HUES6 (cell line): ENCODE data around the gene UBE2G2.
"Not testable (repeated sequence)": the region's sequence is repeated elsewhere in the genome, so short reads cannot be mapped to it uniquely, and the experiment has no call there.

Source experiments
- H3K27ac ChIP-seq: 2 replicates; pipeline ENCODE4 v1.7.0; 2013; ENCODE audit warnings: low read depth, mild to moderate bottlenecking, low read length, inconsistent platforms
- H3K27me3 ChIP-seq: 2 replicates; pipeline ENCODE4 v1.6.1; 2013; ENCODE audit warnings: low read length; ENCODE audit not compliant: control insufficient read depth, insufficient read depth
- H3K36me3 ChIP-seq: 2 replicates; pipeline ENCODE4 v1.6.1; 2013; ENCODE audit warnings: low read length; ENCODE audit not compliant: control insufficient read depth, insufficient read depth
- H3K4me1 ChIP-seq: 2 replicates; pipeline ENCODE4 v1.6.1; 2013; ENCODE audit warnings: low read length; ENCODE audit not compliant: control insufficient read depth, insufficient read depth
- H3K4me3 ChIP-seq: 2 replicates; pipeline ENCODE4 v1.5.1; 2013; ENCODE audit warnings: low read depth, low read length
- H3K9ac ChIP-seq: one replicate; pipeline ENCODE4 v1.6.1; 2013; ENCODE audit warnings: mild to moderate bottlenecking, low read length
- H3K9me3 ChIP-seq: 2 replicates; pipeline ENCODE4 v1.6.1; 2013; ENCODE audit warnings: low read depth, low read length; ENCODE audit not compliant: control insufficient read depth, insufficient read depth

The UBE2G2 gene

DNA sequence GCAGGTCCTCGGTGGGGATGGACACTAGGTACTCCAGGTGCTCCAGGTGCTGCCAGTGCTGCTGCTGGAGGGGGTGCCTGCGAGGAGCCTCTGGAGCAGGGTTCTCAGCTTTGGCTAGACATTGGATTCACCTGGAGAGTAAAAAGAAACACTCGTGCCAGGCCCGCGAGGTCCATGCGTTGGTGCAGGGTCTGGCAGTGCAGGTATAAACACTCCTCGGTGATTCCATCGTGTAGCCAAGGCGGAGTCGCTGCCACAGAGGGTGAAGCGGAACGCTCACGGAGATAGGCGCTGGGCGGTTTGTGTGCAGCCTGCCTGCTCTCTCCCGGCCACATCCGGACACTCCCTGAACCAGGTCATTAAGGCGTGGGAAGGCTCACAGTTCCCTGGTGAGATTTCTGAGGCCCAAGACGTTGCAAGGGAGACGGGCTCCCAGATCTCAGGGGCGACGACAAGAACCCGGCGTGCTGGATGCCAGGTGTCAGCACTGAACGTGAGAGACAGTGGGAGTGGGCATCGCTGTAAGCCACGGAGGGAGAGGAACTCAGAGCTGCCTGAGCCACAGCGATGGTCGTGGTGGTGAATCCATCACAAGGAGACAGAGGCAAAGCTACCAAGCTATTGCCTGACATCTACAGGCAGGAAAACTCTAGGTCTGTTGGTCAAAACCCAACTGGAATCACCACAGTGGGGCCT lies 33.5 kb upstream of the UBE2G2 start:
- no peaks in the 10 kb centered on the region for H3K36me3 ChIP-seq
- H3K4me3 ChIP-seq: no peak overlapping the region
- peaks cover 11% of the 10 kb centered on the region; the same call in 1 of the 2 replicates for H3K4me1 ChIP-seq
- H3K27me3 ChIP-seq: no peaks in the 10 kb centered on the region
- H3K27ac ChIP-seq: no peak overlapping the region
- H3K9ac ChIP-seq: no peak overlapping the region
- peaks cover under 1% of the 10 kb centered on the region; the same call in 1 of the 2 replicates for H3K9me3 ChIP-seq

DNA sequence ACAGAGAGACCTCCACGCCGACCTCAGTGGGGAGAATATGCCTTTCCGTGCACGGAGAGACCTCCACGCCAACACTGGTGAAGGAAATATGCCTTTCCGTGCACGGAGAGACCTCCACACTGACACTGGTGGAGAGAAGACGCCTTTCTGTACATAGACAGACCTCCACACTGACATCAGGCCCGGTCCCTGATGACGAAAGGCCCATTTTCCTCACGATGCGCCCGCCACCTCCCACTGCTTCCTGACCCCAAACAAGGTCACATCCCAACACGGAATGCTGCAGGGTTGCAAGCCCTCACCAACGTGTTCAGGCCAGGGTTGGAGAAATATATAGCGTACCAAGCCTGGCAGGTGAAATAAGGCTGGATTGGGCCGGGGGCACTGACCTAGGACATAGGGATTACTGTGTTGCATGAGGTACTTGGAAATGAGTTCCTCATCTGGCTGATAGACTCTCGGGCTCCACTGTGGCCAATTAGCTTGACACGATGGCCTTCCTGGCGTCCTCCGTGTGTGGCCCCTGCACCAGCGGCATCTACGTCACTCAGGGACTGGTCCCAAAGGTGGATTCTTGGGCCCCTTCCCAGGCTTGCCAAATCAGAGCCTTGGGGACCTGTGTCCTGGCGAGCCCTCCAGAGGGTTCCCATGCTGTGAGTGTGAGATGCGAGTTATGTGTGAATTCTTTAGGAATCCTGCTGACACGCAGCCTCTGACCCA lies 32.8 kb upstream of the UBE2G2 start:
- H3K9me3 ChIP-seq: peaks cover 7% of the 10 kb centered on the region; the same call in 1 of the 2 replicates
- H3K4me3 ChIP-seq: no peak overlapping the region
- no peak overlapping the region for H3K9ac ChIP-seq
- H3K27me3 ChIP-seq: no peaks in the 10 kb centered on the region
- peaks cover 11% of the 10 kb centered on the region; the same call in 1 of the 2 replicates for H3K4me1 ChIP-seq
- H3K36me3 ChIP-seq: no peaks in the 10 kb centered on the region
- no peak overlapping the region for H3K27ac ChIP-seq

GRCh38 chr21:44833663-44834062 lies 32.0 kb upstream of the UBE2G2 start:
- H3K27ac ChIP-seq: no peak overlapping the region
- no peaks in the 10 kb centered on the region for H3K27me3 ChIP-seq
- no peak overlapping the region for H3K9ac ChIP-seq
- H3K4me3 ChIP-seq: no peak overlapping the region
- no peaks in the 10 kb centered on the region for H3K36me3 ChIP-seq
- H3K4me1 ChIP-seq: peaks cover 9% of the 10 kb centered on the region; the same call in 1 of the 2 replicates
- H3K9me3 ChIP-seq: peaks cover 15% of the 10 kb centered on the region; the same call in 1 of the 2 replicates

GRCh38 chr21:44832516-44833255 lies 31.1 kb upstream of the UBE2G2 start:
- H3K36me3 ChIP-seq, H3K4me1 ChIP-seq, H3K9ac ChIP-seq, H3K27ac ChIP-seq, H3K4me3 ChIP-seq, H3K27me3 ChIP-seq: not testable (repeated sequence)
- peaks cover 25% of the 10 kb centered on the region for H3K9me3 ChIP-seq

- Histone ChIP-seq H3K4me1 (0 out of 2 replicates have a peak, but pooled peaks cover under 1% of the 10 kb centered on the region), H3K36me3 (no peaks in the 10 kb centered on the region), H3K4me3 (no peak overlapping the region), H3K27ac (no peak overlapping the region), H3K27me3 (no peaks in the 10 kb centered on the region), H3K9me3 (peaks cover 33% of the 10 kb centered on the region), H3K9ac (no peak overlapping the region)
These were observed 29.7 kb upstream of the UBE2G2 start for GRCh38 chr21:44831227-44831860.

DNA sequence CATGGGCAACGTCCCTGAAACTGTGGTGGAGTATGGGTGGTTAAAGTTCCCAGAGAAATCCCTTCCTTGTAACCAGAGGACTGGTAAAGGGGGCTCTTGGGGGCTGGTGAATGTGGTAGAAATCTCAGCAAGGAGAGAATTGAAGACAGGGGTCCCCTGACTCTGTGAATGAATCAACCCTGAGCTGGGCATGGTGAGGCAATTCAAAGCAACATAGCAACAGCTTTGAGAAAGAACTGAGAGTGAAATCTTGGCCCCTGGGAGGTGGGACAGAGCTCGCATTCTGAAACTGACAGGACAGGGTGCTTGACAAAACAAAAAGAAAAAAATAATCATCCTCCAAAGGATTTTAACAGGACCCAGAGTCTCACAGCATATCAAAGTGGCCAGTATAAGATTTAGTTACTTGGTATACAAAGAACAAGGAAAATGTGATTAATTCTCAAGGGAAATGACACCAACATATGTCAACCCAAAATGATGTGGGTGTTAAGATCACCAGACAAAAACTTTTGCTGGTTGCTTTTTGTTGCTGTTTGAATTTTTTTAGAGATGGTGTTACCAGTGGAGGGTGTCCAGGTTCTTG lies 28.0 kb upstream of the UBE2G2 start:
- H3K27ac ChIP-seq: no peak overlapping the region
- no peak overlapping the region for H3K9ac ChIP-seq
- no peaks in the 10 kb centered on the region for H3K27me3 ChIP-seq
- H3K4me3 ChIP-seq: no peak overlapping the region
- H3K9me3 ChIP-seq: peaks cover 36% of the 10 kb centered on the region
- H3K4me1 ChIP-seq: no peaks in the 10 kb centered on the region
- no peaks in the 10 kb centered on the region for H3K36me3 ChIP-seq

GRCh38 chr21:44828362-44829056 lies 26.9 kb upstream of the UBE2G2 start:
- Histone ChIP-seq H3K27ac (no peak overlapping the region), H3K9me3 (peaks cover 41% of the 10 kb centered on the region), H3K27me3 (no peaks in the 10 kb centered on the region), H3K4me3 (no peak overlapping the region), H3K4me1 (no peaks in the 10 kb centered on the region), H3K36me3 (no peaks in the 10 kb centered on the region), H3K9ac (no peak overlapping the region)

GRCh38 chr21:44823179-44823660 lies 21.6 kb upstream of the UBE2G2 start:
- no peaks in the 10 kb centered on the region for H3K4me1 ChIP-seq
- H3K27ac ChIP-seq: no peak overlapping the region
- H3K4me3 ChIP-seq: no peak overlapping the region
- peaks cover 68% of the 10 kb centered on the region for H3K9me3 ChIP-seq
- H3K36me3 ChIP-seq: no peaks in the 10 kb centered on the region
- 0 out of 2 replicates have a peak, but pooled peaks cover 5% of the 10 kb centered on the region for H3K27me3 ChIP-seq
- H3K9ac ChIP-seq: no peak overlapping the region

DNA sequence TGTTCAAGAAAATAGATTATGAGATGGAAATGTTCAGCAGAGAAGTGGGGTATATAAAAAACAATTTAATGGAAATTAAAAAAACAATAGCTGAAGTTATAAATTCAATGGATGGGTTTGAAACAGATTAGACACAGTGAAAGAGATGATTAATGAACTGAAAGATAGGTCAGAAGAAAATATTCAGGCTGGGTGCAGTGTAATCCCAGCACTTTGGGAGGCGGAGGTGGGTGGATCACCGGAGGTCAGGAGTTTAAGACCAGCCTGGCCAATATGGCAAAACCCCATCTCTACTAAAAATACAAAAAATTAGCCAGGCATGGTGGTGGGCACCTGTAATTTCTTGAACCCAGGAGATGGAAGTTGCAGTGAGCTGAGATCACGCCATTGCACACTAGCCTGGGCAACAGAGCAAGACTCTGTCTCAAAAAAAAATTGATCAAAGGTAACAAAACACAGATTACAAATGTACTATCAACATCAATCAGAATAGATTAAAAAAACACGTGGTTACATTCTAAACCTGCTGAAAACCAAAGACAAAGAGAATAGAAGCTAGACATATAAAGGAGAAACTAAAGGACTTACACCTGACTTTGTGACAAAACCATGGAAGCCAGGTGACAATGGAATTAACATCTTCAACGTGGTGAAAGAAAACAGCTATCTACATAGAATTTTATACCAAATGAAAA lies 21.0 kb upstream of the UBE2G2 start:
- 0 out of 2 replicates have a peak, but pooled peaks cover 5% of the 10 kb centered on the region for H3K27me3 ChIP-seq
- no peak overlapping the region for H3K27ac ChIP-seq
- peaks cover 62% of the 10 kb centered on the region for H3K9me3 ChIP-seq
- H3K9ac ChIP-seq: no peak overlapping the region
- no peaks in the 10 kb centered on the region for H3K4me1 ChIP-seq
- H3K4me3 ChIP-seq: no peak overlapping the region
- no peaks in the 10 kb centered on the region for H3K36me3 ChIP-seq
